HG03175 (cell line): ENCODE results near the gene RIPK3.
"Not testable (repeated sequence)": the region's sequence is repeated elsewhere in the genome, so short reads cannot be mapped to it uniquely, and the experiment has no call there.

Source experiments
- ATAC-seq: cut with Tn5 transposase; IDR thresholded peaks from one replicate; pipeline ENCODE4 v1.9.1; 2021; ENCODE audit warnings: mild to moderate bottlenecking, moderate library complexity; ENCODE audit not compliant: unreplicated experiment

The RIPK3 gene

GRCh38 chr14:24348186-24348585 is 8.4 kb upstream of the RIPK3 start:
- no peak for ATAC-seq

GRCh38 chr14:24347134-24347533 is 7.3 kb upstream of the RIPK3 start:
- ATAC-seq, result no peak

GRCh38 chr14:24343795-24344660 is 4.2 kb upstream of the RIPK3 start:
- no peak for ATAC-seq

GRCh38 chr14:24342889-24343288 is 3.1 kb upstream of the RIPK3 start:
- ATAC-seq, result no peak

GRCh38 chr14:24340606-24341005 is 815 bp upstream of the RIPK3 start:
- ATAC-seq, result no peak

- ATAC-seq, result no peak
Observed at GRCh38 chr14:24338843-24339242, 948 bp downstream of the RIPK3 start.

GRCh38 chr14:24337824-24338175 is 2.0 kb downstream of the RIPK3 start:
- ATAC-seq, result no peak

GRCh38 chr14:24337144-24337823 is 2.5 kb downstream of the RIPK3 start:
- ATAC-seq, result no peak

GRCh38 chr14:24335461-24336171 is 4.2 kb downstream of the RIPK3 start:
- ATAC-seq, result no peak

GRCh38 chr14:24334431-24335291 is 5.1 kb downstream of the RIPK3 start, which contains the start of gene ADCY4:
Gene ADCY4 (minus strand): TSS chr14:24335071. CDS start chr14:24334652, 419 bp downstream.
- no peak for ATAC-seq

- peak; percentile 83 for ATAC-seq
Observed at GRCh38 chr14:24332268-24332993, 7.4 kb downstream of the RIPK3 start.

- ATAC-seq, result no peak
Observed at GRCh38 chr14:24331731-24332267, 8.0 kb downstream of the RIPK3 start.

- ATAC-seq, result no peak
Observed at GRCh38 chr14:24330973-24331674, 8.7 kb downstream of the RIPK3 start.

GRCh38 chr14:24329736-24330135 is 10.1 kb downstream of the RIPK3 start:
- no peak for ATAC-seq

GRCh38 chr14:24329073-24329663 is 10.6 kb downstream of the RIPK3 start:
- no peak for ATAC-seq

- ATAC-seq, result not testable (repeated sequence)
Observed at GRCh38 chr14:24327914-24328313, 11.9 kb downstream of the RIPK3 start.

GRCh38 chr14:24327303-24327702 is 12.5 kb downstream of the RIPK3 start:
- ATAC-seq, result no peak

GRCh38 chr14:24325963-24326362 is 13.8 kb downstream of the RIPK3 start:
- ATAC-seq, result no peak
